MM.1S (cell line): ENCODE data around the gene PDE6D.
A peak's percentile ranks its signal among the peaks of the same experiment; 100 is the strongest.

ENCODE experiments used
- DNase-seq: peaks from one replicate; pipeline ENCODE4 v3.0.0-alpha.2; 2015
- H2AFZ ChIP-seq: fragments of 300-600 bp; sonication (generic); 2 replicates; pipeline ENCODE4 v1.6.0; 2016; ENCODE audit warnings: antibody characterized with exemption, low read length
- H3F3A ChIP-seq: fragments of 300-600 bp; sonication (generic); 2 replicates; pipeline ENCODE4 v1.6.1; 2016; ENCODE audit warnings: mild to moderate bottlenecking, antibody characterized with exemption, low read length, moderate library complexity, mixed read lengths; ENCODE audit not compliant: insufficient read depth
- H3K27ac ChIP-seq: fragments of 300-600 bp; sonication (generic); 2 replicates; pipeline ENCODE4 v1.5.1; 2016; ENCODE audit warnings: mild to moderate bottlenecking, low read length
- H3K27me3 ChIP-seq: fragments of 300-600 bp; sonication (generic); replicated peaks from 2 replicates; pipeline ENCODE4 v1.6.0; 2016; ENCODE audit warnings: low read length; ENCODE audit not compliant: insufficient read depth
- H3K36me3 ChIP-seq: fragments of 300-600 bp; sonication (generic); replicated peaks from 2 replicates; pipeline ENCODE4 v1.6.1; 2016; ENCODE audit warnings: mild to moderate bottlenecking, low read length, mixed read lengths; ENCODE audit not compliant: insufficient read depth
- H3K4me1 ChIP-seq: fragments of 300-600 bp; sonication (generic); 2 replicates; pipeline ENCODE4 v1.6.1; 2016; ENCODE audit warnings: low read length, mixed read lengths
- H3K4me2 ChIP-seq: fragments of 300-600 bp; sonication (generic); 2 replicates; pipeline ENCODE4 v1.6.0; 2016; ENCODE audit warnings: low read depth, low read length
- H3K4me3 ChIP-seq: fragments of 300-600 bp; sonication (generic); 2 replicates; pipeline ENCODE4 v1.5.1; 2016; ENCODE audit warnings: low read length, mixed read lengths
- H3K79me2 ChIP-seq: fragments of 300-600 bp; sonication (generic); 2 replicates; pipeline ENCODE4 v1.6.1; 2016; ENCODE audit warnings: mixed run types, low read length, mixed read lengths
- H3K9ac ChIP-seq: fragments of 300-600 bp; sonication (generic); 2 replicates; pipeline ENCODE4 v1.6.1; 2016; ENCODE audit warnings: low read length, mixed read lengths
- H3K9me2 ChIP-seq: fragments of 300-600 bp; sonication (generic); replicated peaks from 2 replicates; pipeline ENCODE4 v1.6.1; 2016; ENCODE audit warnings: mild to moderate bottlenecking, low read length, mixed read lengths; ENCODE audit not compliant: insufficient read depth
- H3K9me3 ChIP-seq: fragments of 300-600 bp; sonication (generic); replicated peaks from 2 replicates; pipeline ENCODE4 v1.6.1; 2016; ENCODE audit warnings: mild to moderate bottlenecking, low read length, mixed read lengths; ENCODE audit not compliant: insufficient read depth
- H4K20me1 ChIP-seq: fragments of 300-600 bp; sonication (generic); 2 replicates; pipeline ENCODE4 v1.6.1; 2016; ENCODE audit warnings: mild to moderate bottlenecking, low read length, moderate library complexity, mixed read lengths; ENCODE audit not compliant: insufficient read depth
- EZH2 ChIP-seq: fragments of 300-600 bp; sonication (generic); optimal IDR thresholded peaks from 2 replicates; pipeline ENCODE3; 2017; ENCODE audit warnings: low read depth, mild to moderate bottlenecking, antibody characterized with exemption, low read length, mixed read lengths
- EZH2phosphoT487 ChIP-seq: fragments of 300-600 bp; sonication (generic); IDR thresholded peaks from 2 replicates; pipeline ENCODE4 v1.6.1; 2018; ENCODE audit warnings: antibody characterized with exemption, low read length
- TF ChIP-seq, protein P1 (sequence below): fragments of 300-600 bp; sonication (generic); IDR thresholded peaks from 2 replicates; pipeline ENCODE4 v1.5.1; 2016; ENCODE audit warnings: antibody characterized with exemption, low read length, mixed read lengths

PDE6D gene

DNA sequence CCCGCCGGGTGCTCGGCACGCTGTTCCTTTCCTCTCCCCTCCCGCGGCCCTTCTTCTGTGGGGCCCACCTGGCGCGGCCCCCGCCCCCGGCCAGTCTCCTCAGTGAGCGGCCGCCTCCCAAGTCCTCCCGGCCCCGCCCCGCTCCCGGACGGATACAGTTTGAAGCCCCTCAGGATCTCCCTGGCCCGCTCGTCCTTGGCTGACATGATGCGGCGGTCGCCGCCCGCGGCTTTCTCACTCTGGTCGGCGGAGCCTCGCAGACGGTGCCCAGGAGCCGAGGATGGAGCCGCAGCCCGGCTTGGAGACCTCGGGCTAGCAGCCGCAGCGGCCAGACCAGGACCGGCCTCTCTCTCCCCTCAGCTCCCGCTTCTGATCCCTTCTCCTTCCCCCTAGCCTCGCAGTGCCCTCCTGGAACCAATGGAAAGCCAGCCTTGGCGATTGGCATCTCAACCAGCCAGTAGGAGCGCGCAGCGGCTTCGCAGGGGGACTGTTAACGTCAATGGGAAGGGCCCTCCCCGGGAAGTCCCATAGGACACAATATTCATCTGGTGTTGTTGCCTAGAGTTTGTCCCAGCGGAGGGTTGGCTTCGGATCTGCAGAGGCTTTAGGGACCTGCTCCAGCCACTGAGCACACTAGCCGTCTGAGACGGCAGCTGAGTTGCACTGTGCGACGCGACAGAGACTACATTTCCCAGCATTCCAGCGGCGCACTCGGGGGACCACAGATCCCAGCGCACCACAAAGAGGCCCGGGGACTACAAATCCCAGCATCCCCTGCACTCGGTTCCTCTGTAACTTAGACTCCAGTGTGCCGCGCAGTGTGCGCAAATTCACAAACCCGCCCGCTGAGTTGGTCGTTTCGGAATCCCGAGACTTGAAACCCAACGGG, at the start of gene PDE6D:
PDE6D (minus strand) TSS at position 374 of the 889 bp plus-strand sequence; CDS start at position 206, 168 bp downstream.
- no peaks in the 10 kb centered on the region for H3F3A ChIP-seq
- TF ChIP-seq EZH2phosphoT487 (no peak), EZH2 (no peak)
- TF ChIP-seq, protein P1, sequence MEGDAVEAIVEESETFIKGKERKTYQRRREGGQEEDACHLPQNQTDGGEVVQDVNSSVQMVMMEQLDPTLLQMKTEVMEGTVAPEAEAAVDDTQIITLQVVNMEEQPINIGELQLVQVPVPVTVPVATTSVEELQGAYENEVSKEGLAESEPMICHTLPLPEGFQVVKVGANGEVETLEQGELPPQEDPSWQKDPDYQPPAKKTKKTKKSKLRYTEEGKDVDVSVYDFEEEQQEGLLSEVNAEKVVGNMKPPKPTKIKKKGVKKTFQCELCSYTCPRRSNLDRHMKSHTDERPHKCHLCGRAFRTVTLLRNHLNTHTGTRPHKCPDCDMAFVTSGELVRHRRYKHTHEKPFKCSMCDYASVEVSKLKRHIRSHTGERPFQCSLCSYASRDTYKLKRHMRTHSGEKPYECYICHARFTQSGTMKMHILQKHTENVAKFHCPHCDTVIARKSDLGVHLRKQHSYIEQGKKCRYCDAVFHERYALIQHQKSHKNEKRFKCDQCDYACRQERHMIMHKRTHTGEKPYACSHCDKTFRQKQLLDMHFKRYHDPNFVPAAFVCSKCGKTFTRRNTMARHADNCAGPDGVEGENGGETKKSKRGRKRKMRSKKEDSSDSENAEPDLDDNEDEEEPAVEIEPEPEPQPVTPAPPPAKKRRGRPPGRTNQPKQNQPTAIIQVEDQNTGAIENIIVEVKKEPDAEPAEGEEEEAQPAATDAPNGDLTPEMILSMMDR: no peak
- H2AFZ ChIP-seq: peak within 1 kb of the TSS; percentile 87
- peak within 1 kb of the TSS; percentile 87 for H3K4me3 ChIP-seq
- H3K4me2 ChIP-seq: peak within 1 kb of the TSS; percentile 94
- peaks cover 70% of the 10 kb centered on the region for H3K79me2 ChIP-seq
- H3K36me3 ChIP-seq: no peaks in the 10 kb centered on the region
- DNase-seq: peak; percentile 96
- peak within 1 kb of the TSS; percentile 77 for H3K9ac ChIP-seq
- H3K27me3 ChIP-seq: no peaks in the 10 kb centered on the region
- H3K27ac ChIP-seq: peak within 1 kb of the TSS; percentile 56; the same call in 1 of the 2 replicates
- H3K4me1 ChIP-seq: peaks cover 22% of the 10 kb centered on the region
- no peaks in the 10 kb centered on the region for H4K20me1 ChIP-seq
- no peaks in the 10 kb centered on the region for H3K9me3 ChIP-seq
- H3K9me2 ChIP-seq: no peaks in the 10 kb centered on the region

DNA sequence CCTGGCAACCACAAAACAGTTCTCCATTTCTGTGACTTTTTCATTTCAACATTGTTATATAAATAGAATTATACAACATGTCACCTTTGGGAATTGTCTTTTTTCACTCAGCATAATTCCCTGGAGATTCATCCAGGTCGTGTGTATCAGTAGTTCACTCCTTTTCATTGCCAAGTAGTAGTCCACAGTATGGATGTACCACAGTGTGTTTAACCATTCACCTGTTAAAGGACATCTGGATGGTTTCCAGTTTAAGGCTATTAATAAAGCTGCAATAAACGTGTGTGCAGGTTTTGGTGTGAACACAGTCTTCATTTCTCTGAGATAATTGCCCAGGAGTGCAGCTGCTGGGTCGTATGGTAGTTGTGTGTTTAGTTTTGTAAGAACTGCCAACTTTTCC, 40.8 kb upstream of the PDE6D start:
- TF ChIP-seq EZH2: no peak
- TF ChIP-seq EZH2phosphoT487: no peak
- TF ChIP-seq, protein P1: no peak
- Histone ChIP-seq H3K4me2 (peak overlapping the region; percentile 13), H3F3A (peaks cover 14% of the 10 kb centered on the region)

DNA sequence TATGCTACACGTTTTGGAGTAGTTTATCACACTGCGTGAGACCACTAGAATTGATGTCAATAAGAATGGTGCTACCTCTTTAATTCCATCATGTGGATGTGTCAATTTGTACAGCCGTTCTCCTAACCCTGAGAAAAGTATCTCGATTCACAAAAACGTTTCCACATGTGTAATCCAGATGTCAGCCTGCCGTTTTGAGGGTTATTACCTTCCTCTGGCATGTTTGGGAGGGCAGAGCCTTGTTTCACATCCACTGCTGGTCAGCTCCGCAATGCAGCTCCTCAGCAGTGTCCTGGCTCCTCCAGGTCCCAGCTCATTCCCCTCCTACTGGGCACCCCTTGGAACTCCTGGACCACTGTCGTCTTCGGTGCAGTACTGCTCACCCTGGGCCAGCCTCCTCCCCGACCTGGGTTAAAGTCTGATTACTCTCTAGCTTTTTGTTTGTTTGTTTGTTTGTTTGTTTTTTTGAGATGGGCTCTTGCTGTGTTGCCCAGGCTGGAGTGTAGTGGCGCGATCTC, 39.8 kb upstream of the PDE6D start:
- TF ChIP-seq, protein P1: no peak
- TF ChIP-seq EZH2: no peak
- no peak for TF ChIP-seq EZH2phosphoT487
- H3K9me2 ChIP-seq: no peaks in the 10 kb centered on the region
- no peak overlapping the region for H3K27ac ChIP-seq

More for the DNA sequence above, 40.8 kb upstream of the PDE6D start:
- no peak overlapping the region for H2AFZ ChIP-seq
- peak overlapping the region; percentile 65; the same call in 1 of the 2 replicates for H3K27ac ChIP-seq
- no peak for DNase-seq
- no peaks in the 10 kb centered on the region for H4K20me1 ChIP-seq
- H3K9me3 ChIP-seq: no peaks in the 10 kb centered on the region
- H3K4me1 ChIP-seq: peaks cover 15% of the 10 kb centered on the region
- no peaks in the 10 kb centered on the region for H3K27me3 ChIP-seq
- no peak overlapping the region for H3K4me3 ChIP-seq
- no peaks in the 10 kb centered on the region for H3K36me3 ChIP-seq
- no peak overlapping the region for H3K9ac ChIP-seq
- H3K9me2 ChIP-seq: no peaks in the 10 kb centered on the region
- H3K79me2 ChIP-seq: no peaks in the 10 kb centered on the region

More for the DNA sequence above, 39.8 kb upstream of the PDE6D start:
- Histone ChIP-seq H3K4me1 (peaks cover 15% of the 10 kb centered on the region), H3K4me3 (no peak overlapping the region), H2AFZ (no peak overlapping the region), H3K4me2 (no peak overlapping the region), H3K9ac (no peak overlapping the region), H3F3A (peaks cover 14% of the 10 kb centered on the region), H3K36me3 (no peaks in the 10 kb centered on the region), H3K27me3 (no peaks in the 10 kb centered on the region), H4K20me1 (no peaks in the 10 kb centered on the region), H3K9me3 (no peaks in the 10 kb centered on the region), H3K79me2 (no peaks in the 10 kb centered on the region)
- no peak for DNase-seq
